ENCODE results near the gene HOXB4.

GRCh38 chr17:48558831-48559121 lies 19.4 kb downstream of the HOXB4 start:
- TF ChIP-seq POLR2A (IDR thresholded peaks at IDR 0.05), result no peak
- no peak for TF ChIP-seq CTCF (IDR thresholded peaks at IDR 0.05)
